ENCODE results near the gene AP5S1. TPM values are rescaled to one million over a fixed set of nuclear protein-coding genes. Genes with fewer than 3 reads are reported as not detected.
A peak's percentile ranks its signal among the peaks of the same experiment; 100 is the strongest.

AP5S1 gene
- total and polyA plus RNA-seq, 2 of the 13 experiments (the other 11 are each of a cell fraction or from before 2014, with no cell fraction given), result 7.9 to 23.2 TPM

DNA sequence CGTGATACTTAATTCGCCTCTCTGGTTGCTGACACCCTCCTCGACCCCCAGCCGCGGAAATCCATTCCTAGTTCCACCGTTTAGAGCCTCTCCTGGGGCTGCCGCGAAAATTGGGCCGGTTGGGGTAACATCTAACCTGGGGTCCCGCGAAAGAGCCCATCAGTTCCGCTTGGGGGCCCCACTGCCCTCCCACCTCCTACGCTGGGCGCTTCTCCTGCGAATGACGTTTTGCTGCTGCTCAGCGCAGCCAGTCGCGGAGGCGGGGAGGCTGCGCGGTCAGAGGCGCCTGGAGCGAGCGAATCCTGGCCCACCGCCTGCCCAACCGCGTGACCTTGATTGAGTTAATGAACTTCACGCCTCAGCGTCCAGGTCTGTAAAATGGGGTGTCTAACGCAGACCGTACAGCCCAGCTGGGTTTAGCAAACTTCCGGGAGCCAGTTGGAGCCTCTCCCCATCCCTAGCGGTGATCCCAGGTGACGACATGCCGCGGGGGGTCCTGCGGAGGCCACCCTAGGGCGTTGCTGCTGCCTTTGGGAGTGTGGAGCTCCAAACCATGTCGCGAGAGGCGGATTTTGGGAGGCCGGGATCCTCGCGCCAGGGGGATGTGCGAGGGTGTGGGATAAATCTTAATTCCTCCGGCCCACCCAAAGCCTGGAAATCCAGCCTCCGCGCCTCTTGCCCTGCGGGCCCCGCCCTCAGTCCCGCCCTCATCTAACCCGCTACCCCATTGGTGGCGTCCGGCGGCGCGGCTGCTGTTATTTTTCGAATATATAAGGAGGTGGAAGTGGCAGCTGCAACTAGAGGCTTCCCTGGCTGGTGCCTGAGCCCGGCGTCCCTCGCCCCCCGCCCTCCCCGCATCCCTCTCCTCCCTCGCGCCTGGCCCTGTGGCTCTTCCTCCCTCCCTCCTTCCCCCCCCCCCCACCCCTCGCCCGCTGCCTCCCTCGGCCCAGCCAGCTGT is 24.6 kb upstream of the AP5S1 start, which contains the start of gene CDC25B (continued):
- TF ChIP-seq ZFP41 (CRISPR knock-in tag; IDR thresholded peaks at IDR 0.05; ENCODE audit: borderline replicate concordance) (0 out of 2 replicates have a peak, but pooled peaks have one; percentile 26), NFKBIZ (CRISPR knock-in tag; IDR thresholded peaks at IDR 0.05) (no peak), ZNF205 (CRISPR knock-in tag; IDR thresholded peaks at IDR 0.05) (peak; percentile 62; the same call in 1 of the 2 replicates), RFX3 (CRISPR knock-in tag; IDR thresholded peaks at IDR 0.05) (no peak), ZNF543 (CRISPR knock-in tag; IDR thresholded peaks at IDR 0.05) (peak; percentile 91), ZNF512B (CRISPR knock-in tag; IDR thresholded peaks at IDR 0.05; ENCODE audit: borderline replicate concordance) (no peak), THRA (CRISPR knock-in tag; IDR thresholded peaks at IDR 0.05; ENCODE audit: borderline replicate concordance) (no peak), ZNF619 (CRISPR knock-in tag; IDR thresholded peaks at IDR 0.05) (no peak; the same call in 1 of the 2 replicates), EZH2 (conservative IDR thresholded peaks at IDR 0.05; ENCODE audit: low read depth, low read length) (no peak), GFI1 (CRISPR knock-in tag; IDR thresholded peaks at IDR 0.05; ENCODE audit: borderline replicate concordance) (no peak; the same call in 1 of the 2 replicates), STAT5B (CRISPR knock-in tag; IDR thresholded peaks at IDR 0.05) (no peak), ZNF781 (CRISPR knock-in tag; IDR thresholded peaks at IDR 0.05; ENCODE audit: borderline replicate concordance, not compliant biosample characterization) (peak; percentile 41), ZNF737 (CRISPR knock-in tag; IDR thresholded peaks at IDR 0.05; ENCODE audit: borderline replicate concordance) (no peak), SP140L (CRISPR knock-in tag; IDR thresholded peaks at IDR 0.05; ENCODE audit: borderline replicate concordance) (no peak), NFIC (IDR thresholded peaks at IDR 0.05; ENCODE audit: low read length) (no peak), RARG (CRISPR knock-in tag; IDR thresholded peaks at IDR 0.05; ENCODE audit: low read depth) (no peak), ZNF333 (CRISPR knock-in tag; IDR thresholded peaks at IDR 0.05; ENCODE audit: borderline replicate concordance) (peak; percentile 81; the same call in 1 of the 2 replicates)
- TF ChIP-seq, protein P1, sequence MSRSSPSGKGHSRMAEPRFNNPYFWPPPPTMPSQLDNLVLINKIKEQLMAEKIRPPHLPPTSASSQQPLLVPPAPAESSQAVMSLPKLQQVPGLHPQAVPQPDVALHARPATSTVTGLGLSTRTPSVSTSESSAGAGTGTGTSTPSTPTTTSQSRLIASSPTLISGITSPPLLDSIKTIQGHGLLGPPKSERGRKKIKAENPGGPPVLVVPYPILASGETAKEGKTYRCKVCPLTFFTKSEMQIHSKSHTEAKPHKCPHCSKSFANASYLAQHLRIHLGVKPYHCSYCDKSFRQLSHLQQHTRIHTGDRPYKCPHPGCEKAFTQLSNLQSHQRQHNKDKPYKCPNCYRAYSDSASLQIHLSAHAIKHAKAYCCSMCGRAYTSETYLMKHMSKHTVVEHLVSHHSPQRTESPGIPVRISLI (CRISPR knock-in tag; IDR thresholded peaks at IDR 0.05; ENCODE audit: borderline replicate concordance), result peak; percentile 59
- TF ChIP-seq, protein P2, sequence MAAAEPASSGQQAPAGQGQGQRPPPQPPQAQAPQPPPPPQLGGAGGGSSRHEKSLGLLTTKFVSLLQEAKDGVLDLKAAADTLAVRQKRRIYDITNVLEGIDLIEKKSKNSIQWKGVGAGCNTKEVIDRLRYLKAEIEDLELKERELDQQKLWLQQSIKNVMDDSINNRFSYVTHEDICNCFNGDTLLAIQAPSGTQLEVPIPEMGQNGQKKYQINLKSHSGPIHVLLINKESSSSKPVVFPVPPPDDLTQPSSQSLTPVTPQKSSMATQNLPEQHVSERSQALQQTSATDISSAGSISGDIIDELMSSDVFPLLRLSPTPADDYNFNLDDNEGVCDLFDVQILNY (CRISPR knock-in tag; conservative IDR thresholded peaks at IDR 0.05), result peak; percentile 93
- TF ChIP-seq, protein P3, sequence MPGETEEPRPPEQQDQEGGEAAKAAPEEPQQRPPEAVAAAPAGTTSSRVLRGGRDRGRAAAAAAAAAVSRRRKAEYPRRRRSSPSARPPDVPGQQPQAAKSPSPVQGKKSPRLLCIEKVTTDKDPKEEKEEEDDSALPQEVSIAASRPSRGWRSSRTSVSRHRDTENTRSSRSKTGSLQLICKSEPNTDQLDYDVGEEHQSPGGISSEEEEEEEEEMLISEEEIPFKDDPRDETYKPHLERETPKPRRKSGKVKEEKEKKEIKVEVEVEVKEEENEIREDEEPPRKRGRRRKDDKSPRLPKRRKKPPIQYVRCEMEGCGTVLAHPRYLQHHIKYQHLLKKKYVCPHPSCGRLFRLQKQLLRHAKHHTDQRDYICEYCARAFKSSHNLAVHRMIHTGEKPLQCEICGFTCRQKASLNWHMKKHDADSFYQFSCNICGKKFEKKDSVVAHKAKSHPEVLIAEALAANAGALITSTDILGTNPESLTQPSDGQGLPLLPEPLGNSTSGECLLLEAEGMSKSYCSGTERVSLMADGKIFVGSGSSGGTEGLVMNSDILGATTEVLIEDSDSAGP (CRISPR knock-in tag; IDR thresholded peaks at IDR 0.05; ENCODE audit: borderline replicate concordance), result no peak; the same call in 1 of the 2 replicates

All from HepG2 (cell line).